ENCODE data around the gene TRIM27.
A peak's percentile ranks its signal among the peaks of the same experiment; 100 is the strongest.
"Not testable (repeated sequence)": the region's sequence is repeated elsewhere in the genome, so short reads cannot be mapped to it uniquely, and the experiment has no call there.

TRIM27 gene

GRCh38 chr6:28864326-28864923 is 59.4 kb downstream of the TRIM27 start:
- DNase-seq (ENCODE audit: low read depth): peak; percentile 0

- DNase-seq (ENCODE audit: low read depth): no peak
Measured at GRCh38 chr6:28863604-28864325, 60.0 kb downstream of the TRIM27 start.

GRCh38 chr6:28862077-28862476 is 61.7 kb downstream of the TRIM27 start:
- no peak for DNase-seq (ENCODE audit: low read depth)

GRCh38 chr6:28861339-28861738 is 62.4 kb downstream of the TRIM27 start:
- DNase-seq (ENCODE audit: low read depth): no peak

GRCh38 chr6:28860581-28860980 is 63.2 kb downstream of the TRIM27 start:
- DNase-seq (ENCODE audit: low read depth): no peak

GRCh38 chr6:28858963-28859362 is 64.8 kb downstream of the TRIM27 start:
- DNase-seq (ENCODE audit: low read depth): no peak

- DNase-seq (ENCODE audit: low read depth): no peak
Measured at GRCh38 chr6:28856620-28857005, 67.2 kb downstream of the TRIM27 start.

GRCh38 chr6:28854405-28854804 is 69.4 kb downstream of the TRIM27 start:
- DNase-seq (ENCODE audit: low read depth): not testable (repeated sequence)

All from GM04503 (cell line).